T-helper 2 cell treated with Interferon-gamma antibody and Interleukin-4, amounts not matched to agents 5 μg/mL and 100 μg/mL, for 36 hours (primary cell): ENCODE measurements around the gene SLC25A21.
"Not testable (repeated sequence)": the region's sequence is repeated elsewhere in the genome, so short reads cannot be mapped to it uniquely, and the experiment has no call there.

Source experiments
- DNase-seq: peaks from one replicate; pipeline ENCODE4 v3.0.0; 2021; ENCODE audit warnings: low spot score
- H3K27ac Mint-ChIP-seq: one replicate; pipeline ENCODE4 v1.8.0; 2021; ENCODE audit warnings: mild to moderate bottlenecking, mixed read lengths
- H3K27me3 Mint-ChIP-seq: one replicate; pipeline ENCODE4 v1.8.0; 2021; ENCODE audit warnings: low read depth, mixed read lengths
- H3K36me3 Mint-ChIP-seq: one replicate; pipeline ENCODE4 v1.8.0; 2021; ENCODE audit warnings: low read depth, mixed read lengths
- H3K4me1 Mint-ChIP-seq: one replicate; pipeline ENCODE4 v1.8.0; 2021; ENCODE audit warnings: low read depth, mixed read lengths
- H3K4me3 Mint-ChIP-seq: one replicate; pipeline ENCODE4 v1.8.0; 2022; ENCODE audit warnings: mild to moderate bottlenecking, moderate library complexity, mixed read lengths
- H3K9me3 Mint-ChIP-seq: one replicate; pipeline ENCODE4 v1.8.0; 2021; ENCODE audit warnings: mixed read lengths

SLC25A21 gene

DNA sequence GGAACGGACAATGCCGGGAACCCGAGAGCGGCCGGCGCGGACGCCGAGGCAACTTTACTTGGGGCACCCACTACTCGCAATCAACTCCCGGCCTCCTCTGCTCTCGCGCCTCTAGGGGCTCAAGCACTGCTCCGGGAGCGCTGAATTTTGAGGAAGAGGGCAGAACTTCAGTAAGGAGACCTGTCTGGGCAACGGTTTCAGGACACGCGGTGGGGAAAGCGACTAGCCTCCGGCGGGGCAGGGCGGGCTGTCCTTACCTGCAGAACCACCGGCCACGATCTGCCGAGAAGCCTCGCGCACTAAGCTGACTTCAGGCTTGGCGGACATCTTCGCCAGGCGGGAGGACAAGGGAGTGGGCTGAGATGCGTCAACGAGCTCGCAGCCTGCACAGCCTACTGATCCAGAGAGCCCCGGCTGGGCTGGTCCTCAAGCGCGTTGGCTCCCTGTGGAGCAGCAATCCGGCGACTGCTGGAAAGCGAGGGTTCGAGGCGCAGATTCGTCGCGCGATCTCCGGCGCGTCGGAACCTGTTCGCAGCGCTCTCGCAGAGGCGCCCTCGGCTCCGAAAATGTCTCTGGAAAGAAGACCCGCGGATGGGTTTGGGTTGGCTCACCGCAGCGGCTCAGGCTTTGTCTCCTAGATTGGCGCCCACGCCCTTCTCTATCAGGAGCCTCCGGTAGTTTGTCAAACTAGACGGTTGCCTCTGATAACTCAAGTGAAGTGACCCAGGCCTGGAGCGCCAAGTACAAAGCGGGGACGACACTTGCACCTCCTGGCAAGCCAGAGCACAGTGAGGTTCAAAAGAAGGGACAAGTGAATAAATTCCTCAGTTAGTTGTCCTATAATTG is at the start of gene SLC25A21:
Gene SLC25A21, minus strand, starts transcription at position 583 of the 846 bp plus-strand sequence.
- Mint-ChIP-seq H3K4me3 (peak within 1 kb of the TSS; percentile 18), H3K4me1 (no peaks in the 10 kb centered on the region), H3K36me3 (no peaks in the 10 kb centered on the region), H3K27me3 (peaks cover 16% of the 10 kb centered on the region), H3K27ac (no peak within 1 kb of the TSS), H3K9me3 (peaks cover 4% of the 10 kb centered on the region)
- no peak for DNase-seq

DNA sequence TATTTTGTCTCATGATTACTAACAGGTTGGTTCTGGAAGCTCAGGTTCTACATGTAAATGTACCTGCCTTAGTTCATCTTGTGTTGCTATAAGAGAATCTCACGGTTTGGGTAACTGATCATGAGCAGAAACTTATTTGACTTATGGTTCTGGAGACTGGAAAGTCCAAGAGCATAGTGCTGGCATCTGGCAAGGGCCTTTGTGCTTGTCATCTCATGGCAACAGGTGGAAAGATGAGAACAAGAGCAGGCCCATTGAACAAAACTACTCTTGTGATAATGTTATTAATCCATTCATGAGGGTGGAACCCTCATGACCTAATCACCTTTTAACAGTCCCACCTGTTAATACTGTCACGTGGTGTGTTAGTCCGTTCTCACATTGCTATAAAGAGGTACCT is 48.7 kb upstream of the SLC25A21 start:
- Mint-ChIP-seq H3K9me3 (peaks cover 12% of the 10 kb centered on the region), H3K27ac (no peak overlapping the region), H3K27me3 (no peaks in the 10 kb centered on the region)

DNA sequence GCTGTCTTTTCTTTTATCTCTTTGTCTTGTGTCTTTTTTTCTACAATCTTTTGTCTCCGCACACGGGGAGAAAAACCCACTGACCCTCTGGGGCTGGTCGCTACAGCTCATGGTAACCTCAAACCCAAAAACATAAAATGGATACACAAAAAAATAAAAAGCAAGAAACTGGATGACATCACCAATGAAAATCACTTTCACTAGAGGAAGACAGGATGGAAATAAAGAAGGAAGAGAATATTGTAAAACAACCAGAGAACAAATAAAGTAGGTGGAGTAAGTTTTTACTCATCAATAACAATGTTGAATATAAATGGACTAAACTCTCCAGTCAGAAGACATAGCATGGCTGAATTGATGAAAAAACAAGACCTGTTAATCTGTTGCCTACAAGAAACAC is 42.9 kb upstream of the SLC25A21 start:
- no peaks in the 10 kb centered on the region for H3K4me1 Mint-ChIP-seq
- no peaks in the 10 kb centered on the region for H3K36me3 Mint-ChIP-seq
- H3K27me3 Mint-ChIP-seq = no peaks in the 10 kb centered on the region
- H3K27ac Mint-ChIP-seq = no peak overlapping the region
- DNase-seq = no peak
- no peaks in the 10 kb centered on the region for H3K9me3 Mint-ChIP-seq
- H3K4me3 Mint-ChIP-seq = no peak overlapping the region

More for the DNA sequence above, 48.7 kb upstream of the SLC25A21 start:
- H3K36me3 Mint-ChIP-seq = no peaks in the 10 kb centered on the region
- H3K4me3 Mint-ChIP-seq = no peak overlapping the region
- no peak for DNase-seq
- H3K4me1 Mint-ChIP-seq = no peaks in the 10 kb centered on the region

DNA sequence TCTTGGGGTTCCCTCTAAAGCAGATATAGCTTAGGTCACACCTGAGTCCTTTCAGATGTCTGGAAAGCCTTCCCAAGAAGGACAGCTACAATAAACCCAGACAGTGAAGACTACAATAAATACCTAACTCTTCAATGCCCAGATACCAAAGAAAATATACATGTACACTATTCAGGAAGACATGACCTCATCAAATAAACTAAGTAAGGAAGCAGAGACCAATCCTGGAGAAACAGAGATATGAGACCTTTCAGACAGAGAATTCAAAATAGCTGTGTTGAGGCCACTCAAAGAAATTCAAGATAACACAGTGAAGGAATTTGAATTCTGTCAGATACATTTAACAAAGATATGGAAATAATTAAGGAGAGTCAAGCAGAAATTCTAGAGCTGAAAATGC is 40.6 kb upstream of the SLC25A21 start:
- Mint-ChIP-seq H3K27me3 (no peaks in the 10 kb centered on the region), H3K36me3 (no peaks in the 10 kb centered on the region), H3K4me1 (no peaks in the 10 kb centered on the region), H3K9me3 (no peaks in the 10 kb centered on the region), H3K4me3 (no peak overlapping the region), H3K27ac (no peak overlapping the region)
- DNase-seq = no peak

DNA sequence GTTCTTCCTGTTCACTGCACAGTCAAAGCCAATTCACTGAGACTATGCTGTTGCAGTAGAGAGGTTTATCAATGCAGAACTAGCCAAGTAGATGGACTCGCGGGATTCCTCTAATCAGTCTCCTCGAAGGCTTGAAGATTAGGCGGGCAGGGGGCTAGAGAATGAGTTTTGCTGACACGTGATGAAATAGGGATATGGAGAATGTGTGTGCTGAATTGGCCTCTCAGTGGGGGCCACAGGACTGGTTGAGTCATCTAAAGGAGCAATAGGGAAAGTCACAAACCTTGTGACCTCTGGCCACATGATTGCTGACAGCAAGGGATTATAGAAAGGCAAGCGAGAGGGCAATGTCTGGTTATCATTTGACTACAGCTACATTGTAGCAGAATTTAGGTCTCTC is 38.0 kb upstream of the SLC25A21 start:
- no peak for DNase-seq
- no peaks in the 10 kb centered on the region for H3K9me3 Mint-ChIP-seq
- no peaks in the 10 kb centered on the region for H3K4me1 Mint-ChIP-seq
- no peaks in the 10 kb centered on the region for H3K36me3 Mint-ChIP-seq
- H3K4me3 Mint-ChIP-seq = no peak overlapping the region
- no peak overlapping the region for H3K27ac Mint-ChIP-seq
- no peaks in the 10 kb centered on the region for H3K27me3 Mint-ChIP-seq

DNA sequence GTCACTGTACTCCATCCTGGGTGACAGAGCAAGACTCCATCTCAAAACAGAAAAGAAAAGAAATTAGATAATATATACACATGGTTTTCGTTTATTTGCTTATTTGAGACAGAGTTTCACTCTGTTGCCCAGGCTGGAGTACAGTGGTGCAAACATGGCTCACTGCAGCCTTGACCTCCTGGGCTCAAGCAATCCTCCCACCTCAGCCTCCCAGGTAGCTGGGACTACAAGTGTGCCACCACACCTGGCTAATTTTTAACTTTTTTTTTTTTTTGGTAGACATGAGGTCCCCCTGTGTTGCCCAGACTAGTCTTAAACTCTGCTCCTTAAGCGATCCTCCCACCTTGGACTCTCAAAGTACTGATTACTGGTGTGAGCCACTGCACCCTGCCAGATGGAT is 37.2 kb upstream of the SLC25A21 start:
- H3K27ac Mint-ChIP-seq, H3K36me3 Mint-ChIP-seq, H3K27me3 Mint-ChIP-seq, DNase-seq, H3K9me3 Mint-ChIP-seq, H3K4me1 Mint-ChIP-seq, H3K4me3 Mint-ChIP-seq: not testable (repeated sequence)

DNA sequence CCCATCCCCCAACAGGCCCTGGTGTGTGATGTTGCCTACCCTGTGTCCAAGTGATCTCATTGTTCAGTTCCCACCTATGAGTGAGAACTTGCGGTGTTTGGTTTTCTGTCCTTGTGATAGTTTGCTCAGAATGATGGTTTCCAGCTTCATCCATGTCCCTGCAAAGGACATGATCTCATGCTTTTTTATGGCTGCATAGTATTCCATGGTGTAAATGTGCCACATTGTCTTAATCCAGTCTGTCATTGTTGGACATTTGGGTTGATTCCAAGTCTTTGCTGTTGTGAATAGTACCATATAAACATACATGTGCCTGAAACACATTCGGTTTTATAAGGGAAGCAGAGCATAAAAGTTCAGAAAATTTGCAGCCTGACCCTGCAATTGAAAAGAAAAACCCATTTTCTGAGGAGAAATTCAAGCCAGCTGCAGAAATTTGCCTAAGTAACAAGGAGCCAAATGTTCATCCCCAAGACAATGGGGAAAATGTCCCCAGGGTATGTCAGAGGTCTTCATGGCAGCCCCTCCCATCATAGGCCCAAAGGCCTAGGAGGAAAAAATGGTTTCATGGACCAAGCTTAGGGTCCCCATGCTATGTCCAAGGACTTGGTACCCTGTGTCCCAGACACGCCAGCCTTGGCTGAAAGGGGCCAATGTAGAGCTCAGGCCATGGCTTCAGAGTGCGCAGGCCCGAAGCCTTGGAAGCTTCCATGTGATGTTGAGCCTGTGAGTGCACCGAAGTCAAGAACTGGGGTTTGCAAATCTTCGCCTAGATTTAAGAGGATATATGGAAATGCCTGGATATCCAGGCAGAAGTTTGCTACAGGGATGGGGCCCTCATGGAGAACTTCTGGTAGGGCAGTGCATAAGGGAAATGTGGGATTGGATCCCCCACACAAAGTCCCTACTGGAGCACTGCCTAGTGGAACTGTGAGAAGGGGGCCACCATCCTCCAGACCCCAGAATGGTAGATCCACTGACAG is 33.5 kb upstream of the SLC25A21 start:
- not testable (repeated sequence) for H3K36me3 Mint-ChIP-seq, H3K27ac Mint-ChIP-seq, DNase-seq, H3K27me3 Mint-ChIP-seq, H3K4me1 Mint-ChIP-seq, H3K4me3 Mint-ChIP-seq, H3K9me3 Mint-ChIP-seq

DNA sequence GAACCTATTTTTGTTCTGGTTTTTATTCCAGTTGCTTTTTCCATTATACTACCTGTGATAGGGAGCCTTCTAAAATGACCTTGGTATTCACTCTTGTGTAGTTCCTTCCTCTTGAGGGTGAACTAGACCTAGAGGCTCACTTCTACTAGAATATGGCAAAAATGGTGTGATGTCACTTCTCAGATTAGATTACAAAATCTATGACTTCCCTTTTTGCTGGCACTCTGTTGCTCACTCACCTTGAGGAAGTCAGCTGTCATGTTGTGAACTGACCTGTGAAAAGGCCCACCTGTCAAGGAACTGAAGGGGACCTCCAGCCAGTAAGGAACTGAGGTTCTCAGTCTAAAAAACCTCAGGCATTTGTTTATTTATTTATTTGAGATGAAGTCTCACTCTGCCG is 31.0 kb upstream of the SLC25A21 start:
- Mint-ChIP-seq H3K9me3 (peaks cover 5% of the 10 kb centered on the region), H3K27ac (no peak overlapping the region), H3K27me3 (peaks cover 3% of the 10 kb centered on the region), H3K36me3 (no peaks in the 10 kb centered on the region), H3K4me1 (no peaks in the 10 kb centered on the region), H3K4me3 (no peak overlapping the region)
- no peak for DNase-seq

DNA sequence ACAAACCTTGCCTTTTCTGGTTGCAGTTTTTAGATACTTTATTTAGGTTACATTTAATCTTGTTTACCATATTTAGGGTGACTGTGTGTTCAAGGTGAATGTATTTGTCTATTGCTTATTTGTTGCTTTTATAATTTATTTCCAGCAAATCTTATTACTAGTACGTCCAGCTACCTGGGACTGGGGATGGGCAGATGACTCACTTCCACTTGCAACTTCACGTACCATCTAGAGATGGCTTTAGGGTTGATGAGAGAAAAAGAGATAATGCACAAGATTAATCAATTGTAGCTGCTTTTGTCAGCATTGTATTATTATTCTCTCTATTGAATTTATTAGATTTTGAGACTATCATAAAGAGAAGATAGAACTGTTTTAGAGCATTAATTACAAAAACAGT is 30.4 kb upstream of the SLC25A21 start:
- no peaks in the 10 kb centered on the region for H3K36me3 Mint-ChIP-seq
- no peak overlapping the region for H3K27ac Mint-ChIP-seq
- no peak for DNase-seq
- H3K27me3 Mint-ChIP-seq = peaks cover 8% of the 10 kb centered on the region
- H3K9me3 Mint-ChIP-seq = peaks cover 5% of the 10 kb centered on the region
- no peaks in the 10 kb centered on the region for H3K4me1 Mint-ChIP-seq
- H3K4me3 Mint-ChIP-seq = no peak overlapping the region

DNA sequence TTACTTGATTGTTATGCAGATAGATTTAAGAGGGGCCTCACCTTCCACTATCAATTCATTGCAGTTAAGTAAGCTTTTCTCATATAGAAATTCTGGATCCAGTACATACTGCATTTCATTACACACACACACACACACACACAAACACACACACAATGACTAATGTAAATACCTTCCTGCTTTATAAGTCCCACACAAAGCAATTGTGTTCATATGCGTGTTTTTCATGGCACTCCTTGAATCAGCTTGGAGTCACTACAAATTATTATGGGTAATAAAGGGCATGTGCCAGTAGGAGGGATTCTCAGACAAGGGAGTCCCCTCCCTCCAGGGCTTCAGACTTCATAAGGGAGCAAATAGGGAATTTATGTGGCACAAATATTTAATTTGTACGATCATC is 29.9 kb upstream of the SLC25A21 start:
- H3K36me3 Mint-ChIP-seq = no peaks in the 10 kb centered on the region
- no peak for DNase-seq
- peaks cover 8% of the 10 kb centered on the region for H3K9me3 Mint-ChIP-seq
- peaks cover 12% of the 10 kb centered on the region for H3K27me3 Mint-ChIP-seq
- H3K27ac Mint-ChIP-seq = no peak overlapping the region
- H3K4me3 Mint-ChIP-seq = no peak overlapping the region
- H3K4me1 Mint-ChIP-seq = no peaks in the 10 kb centered on the region

DNA sequence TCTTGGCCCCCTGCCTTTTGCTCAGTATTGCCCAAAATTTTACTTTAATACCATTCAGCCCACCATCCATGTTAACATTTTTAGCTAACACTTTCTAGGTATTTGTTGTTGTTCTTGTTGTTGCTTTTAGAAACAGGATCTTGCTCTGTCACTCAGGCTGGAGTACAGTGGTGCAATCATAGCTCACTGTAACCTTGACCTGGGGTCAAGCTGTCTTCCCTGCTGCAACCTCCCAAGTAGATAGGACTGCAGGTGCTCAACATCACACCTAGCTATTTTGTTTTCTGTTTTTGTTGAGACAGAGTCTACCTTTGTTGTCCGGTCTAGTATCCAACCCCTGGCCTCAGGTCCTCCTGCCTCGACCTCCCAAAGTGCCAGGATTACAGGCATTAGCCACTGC is 29.3 kb upstream of the SLC25A21 start:
- H3K4me1 Mint-ChIP-seq = no peaks in the 10 kb centered on the region
- no peak for DNase-seq
- peaks cover 13% of the 10 kb centered on the region for H3K27me3 Mint-ChIP-seq
- peaks cover 10% of the 10 kb centered on the region for H3K9me3 Mint-ChIP-seq
- no peaks in the 10 kb centered on the region for H3K36me3 Mint-ChIP-seq
- no peak overlapping the region for H3K4me3 Mint-ChIP-seq
- no peak overlapping the region for H3K27ac Mint-ChIP-seq

DNA sequence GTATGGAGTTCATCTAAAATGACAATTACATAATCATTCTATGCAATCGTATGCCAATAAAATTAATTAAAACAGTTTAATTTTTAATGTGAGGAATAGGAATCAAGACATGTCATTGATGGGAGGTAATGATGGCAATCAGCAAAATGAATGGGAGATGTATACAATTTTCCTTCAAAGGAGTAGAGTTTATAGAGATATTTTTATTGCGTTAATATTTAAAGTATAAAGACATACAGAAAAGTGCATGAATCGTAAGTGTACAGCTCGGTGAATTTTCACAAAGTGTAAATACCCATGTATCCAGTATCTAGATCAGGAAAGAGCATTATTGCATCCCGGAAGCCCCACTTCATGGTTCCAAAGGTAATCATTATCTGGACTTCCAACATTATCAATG is 26.5 kb upstream of the SLC25A21 start:
- peaks cover 16% of the 10 kb centered on the region for H3K27me3 Mint-ChIP-seq
- no peaks in the 10 kb centered on the region for H3K4me1 Mint-ChIP-seq
- no peak for DNase-seq
- H3K9me3 Mint-ChIP-seq = peaks cover 5% of the 10 kb centered on the region
- H3K36me3 Mint-ChIP-seq = no peaks in the 10 kb centered on the region
- no peak overlapping the region for H3K4me3 Mint-ChIP-seq
- H3K27ac Mint-ChIP-seq = no peak overlapping the region

DNA sequence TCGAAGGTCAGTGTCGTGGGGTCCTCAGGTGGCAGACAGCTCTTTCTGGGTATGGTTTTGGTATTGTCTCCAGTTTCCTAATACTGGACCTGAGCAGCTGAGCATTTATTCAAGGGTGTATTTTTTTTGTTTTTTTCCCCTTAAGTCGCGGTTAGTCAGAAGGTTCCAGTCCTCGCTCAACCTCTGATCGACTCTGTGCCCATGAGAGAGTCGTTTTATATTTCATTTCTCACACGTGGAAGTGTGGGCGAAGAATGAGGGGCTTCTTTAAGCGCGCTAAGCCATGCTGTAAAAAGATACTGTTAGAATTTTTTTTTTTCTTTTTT is 25.8 kb upstream of the SLC25A21 start:
- Mint-ChIP-seq H3K4me1 (no peaks in the 10 kb centered on the region), H3K27me3 (peaks cover 16% of the 10 kb centered on the region), H3K9me3 (peaks cover 5% of the 10 kb centered on the region), H3K36me3 (no peaks in the 10 kb centered on the region), H3K27ac (no peak overlapping the region), H3K4me3 (peak overlapping the region; percentile 39)
- DNase-seq = no peak
